H9 (cell line): ENCODE results near the gene CRACDL. TPM values are rescaled to one million over a fixed set of nuclear protein-coding genes. Genes with fewer than 3 reads are reported as not detected.

Experiments
- DNase-seq: peaks from one replicate; pipeline ENCODE4 v3.0.0-alpha.2; 2017
- H2AFZ ChIP-seq: one replicate; pipeline ENCODE4 v1.6.1; 2013; ENCODE audit warnings: mild to moderate bottlenecking, low read length, control low read depth, moderate library complexity
- H2AK5ac ChIP-seq: 2 replicates; pipeline ENCODE4 v1.6.1; 2013; ENCODE audit warnings: low read length, control low read depth, mixed read lengths; ENCODE audit not compliant: insufficient read length
- H2BK120ac ChIP-seq: one replicate; pipeline ENCODE4 v1.6.1; 2013; ENCODE audit warnings: low read depth, mild to moderate bottlenecking, low read length, control low read depth, inconsistent platforms; ENCODE audit not compliant: poor library complexity, severe bottlenecking
- H2BK12ac ChIP-seq: 2 replicates; pipeline ENCODE4 v1.6.1; 2013; ENCODE audit warnings: low read length, control low read depth, mixed read lengths, low read depth; ENCODE audit not compliant: insufficient read length
- H2BK15ac ChIP-seq: 2 replicates; pipeline ENCODE4 v1.6.1; 2013; ENCODE audit warnings: low read depth, low read length, control low read depth
- H2BK20ac ChIP-seq: one replicate; pipeline ENCODE4 v1.6.1; 2013; ENCODE audit warnings: low read depth, mild to moderate bottlenecking, low read length, control low read depth, inconsistent platforms; ENCODE audit not compliant: poor library complexity, severe bottlenecking
- H2BK5ac ChIP-seq: 2 replicates; pipeline ENCODE4 v1.6.1; 2013; ENCODE audit warnings: low read length, control low read depth, mixed read lengths; ENCODE audit not compliant: insufficient read length
- H3K14ac ChIP-seq: 2 replicates; pipeline ENCODE4 v1.6.1; 2013; ENCODE audit warnings: low read length, control low read depth; ENCODE audit not compliant: insufficient read depth
- H3K18ac ChIP-seq: 2 replicates; pipeline ENCODE4 v1.6.1; 2013; ENCODE audit warnings: low read depth, mild to moderate bottlenecking, mixed read lengths, low read length, control low read depth; ENCODE audit not compliant: insufficient read length
- H3K23ac ChIP-seq: 2 replicates; pipeline ENCODE4 v1.6.1; 2013; ENCODE audit warnings: low read length, control low read depth, mixed read lengths, low read depth; ENCODE audit not compliant: insufficient read length
- H3K23me2 ChIP-seq: 2 replicates; pipeline ENCODE4 v1.6.1; 2013; ENCODE audit warnings: low read depth, mild to moderate bottlenecking, mixed read lengths, low read length, control low read depth; ENCODE audit not compliant: insufficient read length, poor library complexity, severe bottlenecking
- H3K27ac ChIP-seq: 2 replicates; pipeline ENCODE4 v1.5.1; 2013; ENCODE audit warnings: low read length, control low read depth, mixed read lengths, low read depth; ENCODE audit not compliant: insufficient read length
- H3K27me3 ChIP-seq: 2 replicates; pipeline ENCODE4 v1.6.1; 2013; ENCODE audit warnings: low read length, control low read depth, inconsistent platforms; ENCODE audit not compliant: insufficient read depth
- H3K4ac ChIP-seq: 2 replicates; pipeline ENCODE4 v1.6.1; 2013; ENCODE audit warnings: low read depth, mild to moderate bottlenecking, control low read depth, inconsistent platforms, low read length, moderate library complexity
- H3K4me1 ChIP-seq: 2 replicates; pipeline ENCODE4 v1.6.1; 2013; ENCODE audit warnings: low read length, control low read depth, inconsistent platforms; ENCODE audit not compliant: insufficient read depth
- H3K4me2 ChIP-seq: 2 replicates; pipeline ENCODE4 v1.6.1; 2013; ENCODE audit warnings: low read length, control low read depth, mixed read lengths; ENCODE audit not compliant: insufficient read length, insufficient read depth
- H3K56ac ChIP-seq: 2 replicates; pipeline ENCODE4 v1.6.1; 2013; ENCODE audit warnings: low read depth, mild to moderate bottlenecking, mixed read lengths, low read length, control low read depth; ENCODE audit not compliant: insufficient read length
- H3K79me1 ChIP-seq: 2 replicates; pipeline ENCODE4 v1.6.1; 2013; ENCODE audit warnings: low read depth, mild to moderate bottlenecking, moderate library complexity, low read length, control low read depth, inconsistent platforms; ENCODE audit not compliant: insufficient read depth, poor library complexity, severe bottlenecking
- H3K79me2 ChIP-seq: 2 replicates; pipeline ENCODE4 v1.6.1; 2013; ENCODE audit warnings: low read length, control low read depth, inconsistent platforms; ENCODE audit not compliant: insufficient read depth
- H3K9ac ChIP-seq: 2 replicates; pipeline ENCODE4 v1.6.1; 2013; ENCODE audit warnings: low read length, control low read depth, mixed read lengths; ENCODE audit not compliant: insufficient read length; ENCODE audit errors: extremely low read depth
- H3K9me3 ChIP-seq: one replicate; pipeline ENCODE4 v1.6.1; 2013; ENCODE audit warnings: low read depth, low read length, inconsistent platforms; ENCODE audit not compliant: control insufficient read depth
- H3T11ph ChIP-seq: one replicate; pipeline ENCODE4 v1.6.1; 2013; ENCODE audit warnings: mild to moderate bottlenecking, low read length, control low read depth, inconsistent platforms
- H4K20me1 ChIP-seq: one replicate; pipeline ENCODE4 v1.6.1; 2013; ENCODE audit not compliant: control insufficient read depth, insufficient read length, insufficient read depth
- H4K5ac ChIP-seq: 2 replicates; pipeline ENCODE4 v1.6.1; 2013; ENCODE audit warnings: low read depth, mild to moderate bottlenecking, mixed read lengths, low read length, control low read depth; ENCODE audit not compliant: insufficient read length
- H4K8ac ChIP-seq: replicated peaks from 2 replicates; pipeline ENCODE4 v1.6.1; 2013; ENCODE audit warnings: low read length, control low read depth, mixed read lengths, low read depth; ENCODE audit not compliant: insufficient read length
- H4K91ac ChIP-seq: 2 replicates; pipeline ENCODE4 v1.6.1; 2013; ENCODE audit warnings: low read depth, mild to moderate bottlenecking, moderate library complexity, mixed read lengths, low read length, control low read depth; ENCODE audit not compliant: insufficient read length
- H3K27ac Mint-ChIP-seq, 3 experiments: 2 replicates in 2 of 3; 3 replicates in 1 of 3; pipeline ENCODE4 v1.8.0; 2020 to 2021; ENCODE audit warnings: mixed read lengths in 3 of 3, mild to moderate bottlenecking in 1 of 3, moderate library complexity in 1 of 3
- H3K27me3 Mint-ChIP-seq: 2 replicates; pipeline ENCODE4 v1.8.0; 2021; ENCODE audit warnings: low read depth, mild to moderate bottlenecking, moderate library complexity, mixed read lengths
- H3K36me3 Mint-ChIP-seq, 3 experiments: 2 replicates in 2 of 3; 3 replicates in 1 of 3; pipeline ENCODE4 v1.8.0; 2020 to 2021; ENCODE audit warnings: low read depth in 3 of 3, mixed read lengths in 3 of 3; ENCODE audit not compliant: insufficient read depth in 1 of 3
- H3K4me1 Mint-ChIP-seq, 2 experiments: 2 replicates each; pipeline ENCODE4 v1.8.0; 2020; ENCODE audit warnings: mixed read lengths in 2 of 2
- H3K4me3 Mint-ChIP-seq, 2 experiments: 2 replicates in 1 of 2; 3 replicates in 1 of 2; pipeline ENCODE4 v1.8.0; 2020 to 2021; ENCODE audit warnings: mild to moderate bottlenecking in 2 of 2, mixed read lengths in 2 of 2, moderate library complexity in 1 of 2
- H3K9me3 Mint-ChIP-seq, 2 experiments: 2 replicates in 1 of 2; 3 replicates in 1 of 2; pipeline ENCODE4 v1.8.0; 2020; ENCODE audit warnings: mild to moderate bottlenecking in 2 of 2, mixed read lengths in 2 of 2, moderate library complexity in 1 of 2
- WGBS: extraction: QIAGEN DNeasy Blood & Tissue Kit; methylation state at CpG from one replicate; pipeline ENCODE4 v1.1.7; 2013; ENCODE audit warnings: missing lambda C conversion rate, low lambda C conversion rate, mixed read lengths; ENCODE audit not compliant: insufficient read length; ENCODE audit errors: extremely low coverage; 5-methylcytosine and 5-hydroxymethylcytosine counted together
- total RNA-seq: library from RNA; stranded (reverse); gene quantifications from 2 replicates; pipeline ENCODE4 v1.2.1, GENCODE V29; 2021
- TF ChIP-seq, protein P1 (sequence below): fragments of 200-600 bp; sonication (generic); conservative IDR thresholded peaks from 3 replicates; pipeline ENCODE4 v1.8.0; 2021; ENCODE audit warnings: antibody characterized with exemption, mild to moderate bottlenecking

CRACDL gene
- total RNA-seq, 1 experiment from 2014 or later, result 0.48 TPM

GRCh38 chr2:98892871-98893270 lies 43.2 kb downstream of the CRACDL start:
- no peak overlapping the region for H2AK5ac ChIP-seq
- H3K4me3 Mint-ChIP-seq, result no peak overlapping the region
- peaks cover 8 to 16% of the 10 kb centered on the region in 2 experiments for H3K9me3 Mint-ChIP-seq
- H3K27me3 Mint-ChIP-seq, result no peaks in the 10 kb centered on the region; the same call in 1 of the 2 replicates
- TF ChIP-seq, protein P1, sequence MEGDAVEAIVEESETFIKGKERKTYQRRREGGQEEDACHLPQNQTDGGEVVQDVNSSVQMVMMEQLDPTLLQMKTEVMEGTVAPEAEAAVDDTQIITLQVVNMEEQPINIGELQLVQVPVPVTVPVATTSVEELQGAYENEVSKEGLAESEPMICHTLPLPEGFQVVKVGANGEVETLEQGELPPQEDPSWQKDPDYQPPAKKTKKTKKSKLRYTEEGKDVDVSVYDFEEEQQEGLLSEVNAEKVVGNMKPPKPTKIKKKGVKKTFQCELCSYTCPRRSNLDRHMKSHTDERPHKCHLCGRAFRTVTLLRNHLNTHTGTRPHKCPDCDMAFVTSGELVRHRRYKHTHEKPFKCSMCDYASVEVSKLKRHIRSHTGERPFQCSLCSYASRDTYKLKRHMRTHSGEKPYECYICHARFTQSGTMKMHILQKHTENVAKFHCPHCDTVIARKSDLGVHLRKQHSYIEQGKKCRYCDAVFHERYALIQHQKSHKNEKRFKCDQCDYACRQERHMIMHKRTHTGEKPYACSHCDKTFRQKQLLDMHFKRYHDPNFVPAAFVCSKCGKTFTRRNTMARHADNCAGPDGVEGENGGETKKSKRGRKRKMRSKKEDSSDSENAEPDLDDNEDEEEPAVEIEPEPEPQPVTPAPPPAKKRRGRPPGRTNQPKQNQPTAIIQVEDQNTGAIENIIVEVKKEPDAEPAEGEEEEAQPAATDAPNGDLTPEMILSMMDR, result no peak
- no peak overlapping the region for H3K56ac ChIP-seq
- H4K91ac ChIP-seq, result no peak overlapping the region
- H4K8ac ChIP-seq, result no peak overlapping the region
- H3K4me2 ChIP-seq, result no peak overlapping the region
- H3K27ac ChIP-seq, result no peak overlapping the region
- no peak overlapping the region for H2BK120ac ChIP-seq
- H3T11ph ChIP-seq, result no peak overlapping the region
- no peak overlapping the region for H3K4ac ChIP-seq
- no peaks in the 10 kb centered on the region for H3K79me2 ChIP-seq
- 0 out of 4 replicates have a peak, but pooled peaks cover 0 to 2% of the 10 kb centered on the region in 2 experiments for H3K4me1 Mint-ChIP-seq
- H3K9ac ChIP-seq, result no peak overlapping the region
- no peaks in the 10 kb centered on the region for H3K9me3 ChIP-seq
- H3K18ac ChIP-seq, result no peak overlapping the region
- no peaks in the 10 kb centered on the region for H3K79me1 ChIP-seq
- H4K20me1 ChIP-seq, result no peaks in the 10 kb centered on the region
- H2BK5ac ChIP-seq, result no peak overlapping the region
- H3K23ac ChIP-seq, result no peak overlapping the region
- no peak overlapping the region for H2BK20ac ChIP-seq
- H2BK12ac ChIP-seq, result no peak overlapping the region
- H2BK15ac ChIP-seq, result no peak overlapping the region
- no peaks in the 10 kb centered on the region for H3K23me2 ChIP-seq
- no peak overlapping the region for H3K14ac ChIP-seq
- no peak overlapping the region for H4K5ac ChIP-seq
- peak overlapping the region in 2 of 3 experiments; percentile 39 to 76; a peak in 3 of 7 replicates for H3K27ac Mint-ChIP-seq
- peaks cover 0 to 8% (median 0%) of the 10 kb centered on the region in 3 experiments; a peak in 2 of 7 replicates for H3K36me3 Mint-ChIP-seq
- WGBS, result no CpG with 5 or more reads among the region's 6 CpGs
- no peaks in the 10 kb centered on the region for H3K27me3 ChIP-seq
- no peak overlapping the region for H2AFZ ChIP-seq
- no peaks in the 10 kb centered on the region for H3K4me1 ChIP-seq
- no peak for DNase-seq
